ENCODE data around the gene UPP1. TPM values are rescaled to one million over a fixed set of nuclear protein-coding genes. Genes with fewer than 3 reads are reported as not detected.

Gene UPP1
- total RNA-seq, 4 donors from 2014 or later = 7.1 to 26.8 (median 10.6) TPM

- 58% methylated on average over 6 of the region's 6 CpGs for WGBS
These were observed 8.6 kb downstream of the UPP1 start for GRCh38 chr7:48097521-48098231.

GRCh38 chr7:48098846-48099245 is 9.8 kb downstream of the UPP1 start:
- H3K27ac ChIP-seq (replicated peaks in 1 of 4) = no peak overlapping the region
- peaks cover 0 to 93% (median 73%) of the 10 kb centered on the region in 4 donors for H3K36me3 ChIP-seq
- no peaks in the 10 kb centered on the region for H3K27me3 ChIP-seq
- peaks cover 3 to 14% (median 11%) of the 10 kb centered on the region in 4 donors for H3K4me1 ChIP-seq
- no peak for TF ChIP-seq POLR2AphosphoS5 (IDR thresholded peaks at IDR 0.05)
- no peak for TF ChIP-seq POLR2A (IDR thresholded peaks at IDR 0.05; ENCODE audit: low read depth)
- no peak for TF ChIP-seq EP300 (IDR thresholded peaks at IDR 0.05)
- TF ChIP-seq CTCF (IDR thresholded peaks at IDR 0.05) = no peak
- no peaks in the 10 kb centered on the region for H3K9me3 ChIP-seq
- WGBS = 77% methylated on average over 4 of the region's 4 CpGs
- intact Hi-C loops (cut with DNase I) = no loop called here
- no peak for DNase-seq (ENCODE audit: extremely low spot score)
- H3K4me3 ChIP-seq = no peak overlapping the region

More at GRCh38 chr7:48097521-48098231, 8.6 kb downstream of the UPP1 start:
- Histone ChIP-seq H3K4me1 (peaks cover 3 to 14% (median 11%) of the 10 kb centered on the region in 4 donors), H3K9me3 (no peaks in the 10 kb centered on the region), H3K36me3 (peaks cover 0 to 93% (median 73%) of the 10 kb centered on the region in 4 donors), H3K27ac (replicated peaks in 1 of 4) (peak overlapping the region in 3 of 4 donors; percentile 21 to 46 (median 30)), H3K4me3 (no peak overlapping the region), H3K27me3 (no peaks in the 10 kb centered on the region)
- no peak for TF ChIP-seq POLR2AphosphoS5 (IDR thresholded peaks at IDR 0.05)
- TF ChIP-seq CTCF (IDR thresholded peaks at IDR 0.05) = no peak
- TF ChIP-seq EP300 (IDR thresholded peaks at IDR 0.05) = no peak
- TF ChIP-seq POLR2A (IDR thresholded peaks at IDR 0.05; ENCODE audit: low read depth) = no peak
- intact Hi-C loops (cut with DNase I) = no loop called here
- DNase-seq (ENCODE audit: extremely low spot score) = peak; percentile 42

- intact Hi-C loops (cut with DNase I) = no loop called here
These were observed 10.7 kb downstream of the UPP1 start for GRCh38 chr7:48099781-48100180.

GRCh38 chr7:48101352-48101751 is 12.3 kb downstream of the UPP1 start:
- intact Hi-C loops (cut with DNase I) = no loop called here
- H3K9me3 ChIP-seq = no peaks in the 10 kb centered on the region
- H3K27me3 ChIP-seq = no peaks in the 10 kb centered on the region
- WGBS = 97% methylated on average over 6 of the region's 8 CpGs
- H3K36me3 ChIP-seq = peaks cover 0 to 93% (median 75%) of the 10 kb centered on the region in 4 donors
- no peak overlapping the region for H3K27ac ChIP-seq (replicated peaks in 1 of 4)
- DNase-seq (ENCODE audit: extremely low spot score) = peak; percentile 55
- no peak overlapping the region for H3K4me3 ChIP-seq
- peaks cover 0 to 7% (median 0%) of the 10 kb centered on the region in 4 donors for H3K4me1 ChIP-seq
- TF ChIP-seq POLR2AphosphoS5 (IDR thresholded peaks at IDR 0.05) (no peak), POLR2A (IDR thresholded peaks at IDR 0.05; ENCODE audit: low read depth) (no peak), CTCF (IDR thresholded peaks at IDR 0.05) (no peak), EP300 (IDR thresholded peaks at IDR 0.05) (no peak)

More at GRCh38 chr7:48099781-48100180, 10.7 kb downstream of the UPP1 start:
- Histone ChIP-seq H3K27ac (replicated peaks in 1 of 4) (no peak overlapping the region), H3K36me3 (peaks cover 0 to 93% (median 75%) of the 10 kb centered on the region in 4 donors), H3K4me1 (peaks cover 3 to 14% (median 11%) of the 10 kb centered on the region in 4 donors), H3K9me3 (no peaks in the 10 kb centered on the region), H3K4me3 (no peak overlapping the region), H3K27me3 (no peaks in the 10 kb centered on the region)
- peak; percentile 21 for DNase-seq (ENCODE audit: extremely low spot score)
- no peak for TF ChIP-seq EP300 (IDR thresholded peaks at IDR 0.05)
- 92% methylated on average over 3 of the region's 3 CpGs for WGBS

DNA sequence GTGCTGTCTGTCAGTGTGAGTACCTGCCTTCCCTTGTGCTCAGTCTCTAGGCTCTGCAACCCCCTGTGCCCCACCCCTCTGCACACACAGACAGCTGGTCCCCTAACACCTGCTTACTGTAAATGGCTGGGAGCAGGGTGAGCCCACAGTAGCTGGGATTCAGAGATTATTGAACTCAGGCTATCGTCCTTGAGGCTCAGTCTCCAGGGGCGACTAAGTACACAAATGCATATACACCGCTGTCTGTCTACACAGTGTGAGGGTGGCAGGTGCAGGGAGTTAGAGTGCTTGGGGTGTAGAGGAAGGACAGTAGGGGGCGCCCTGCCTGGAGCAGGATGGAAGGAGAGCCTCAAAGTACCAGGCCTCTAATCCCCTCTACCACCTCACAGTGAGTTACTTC is 12.9 kb downstream of the UPP1 start:
- no peak overlapping the region for H3K4me3 ChIP-seq
- peak; percentile 64 for DNase-seq (ENCODE audit: extremely low spot score)
- TF ChIP-seq POLR2AphosphoS5 (IDR thresholded peaks at IDR 0.05) (no peak), POLR2A (IDR thresholded peaks at IDR 0.05; ENCODE audit: low read depth) (no peak), CTCF (IDR thresholded peaks at IDR 0.05) (no peak), EP300 (IDR thresholded peaks at IDR 0.05) (no peak)
- intact Hi-C loops (cut with DNase I) = no loop called here
- H3K36me3 ChIP-seq = peaks cover 6 to 95% (median 76%) of the 10 kb centered on the region in 4 donors
- H3K4me1 ChIP-seq = peaks cover 0 to 1% (median 0%) of the 10 kb centered on the region in 4 donors
- 81% methylated on average over 4 of the region's 4 CpGs for WGBS
- H3K27me3 ChIP-seq = no peaks in the 10 kb centered on the region
- no peaks in the 10 kb centered on the region for H3K9me3 ChIP-seq
- H3K27ac ChIP-seq (replicated peaks in 1 of 4) = no peak overlapping the region
